Stimulated activated memory B cell treated with anti-CD40 and anti-IgM and Interleukin-4, amounts not matched to agents 10 μg/mL and 1 μg/mL and 100 μg/mL, for 72 hours (primary cell): Measurements from ENCODE around the gene TAX1BP3.

Experiments
- ATAC-seq: fragments of 150-1000 bp; cut with Tn5 transposase; 2 replicates; pipeline ENCODE4 v1.10.0; 2021
- H3K27ac Mint-ChIP-seq: one replicate; pipeline ENCODE4 v1.8.0; 2022; ENCODE audit warnings: mild to moderate bottlenecking, mixed read lengths
- H3K27me3 Mint-ChIP-seq: one replicate; pipeline ENCODE4 v1.8.0; 2022; ENCODE audit warnings: mixed read lengths
- H3K36me3 Mint-ChIP-seq: one replicate; pipeline ENCODE4 v1.8.0; 2022; ENCODE audit warnings: mixed read lengths
- H3K4me1 Mint-ChIP-seq: one replicate; pipeline ENCODE4 v1.8.0; 2022; ENCODE audit warnings: mixed read lengths
- H3K4me3 Mint-ChIP-seq: one replicate; pipeline ENCODE4 v1.8.0; 2022; ENCODE audit warnings: mild to moderate bottlenecking, moderate library complexity, mixed read lengths
- H3K9me3 Mint-ChIP-seq: one replicate; pipeline ENCODE4 v1.8.0; 2022; ENCODE audit warnings: mixed read lengths

TAX1BP3 gene

GRCh38 chr17:3693141-3693540, 24.8 kb upstream of the TAX1BP3 start:
- peak overlapping the region; percentile 81 for H3K27ac Mint-ChIP-seq
- peaks cover 3% of the 10 kb centered on the region for H3K9me3 Mint-ChIP-seq
- ATAC-seq: no peak
- peak overlapping the region; percentile 65 for H3K4me3 Mint-ChIP-seq
- peaks cover 79% of the 10 kb centered on the region for H3K4me1 Mint-ChIP-seq
- H3K27me3 Mint-ChIP-seq: no peaks in the 10 kb centered on the region
- H3K36me3 Mint-ChIP-seq: peaks cover 37% of the 10 kb centered on the region

GRCh38 chr17:3692346-3692745, 24.0 kb upstream of the TAX1BP3 start:
- ATAC-seq: no peak
- peaks cover 38% of the 10 kb centered on the region for H3K36me3 Mint-ChIP-seq
- H3K4me1 Mint-ChIP-seq: peaks cover 77% of the 10 kb centered on the region
- H3K27me3 Mint-ChIP-seq: no peaks in the 10 kb centered on the region
- H3K4me3 Mint-ChIP-seq: peak overlapping the region; percentile 65
- H3K27ac Mint-ChIP-seq: peak overlapping the region; percentile 81
- no peaks in the 10 kb centered on the region for H3K9me3 Mint-ChIP-seq

- Mint-ChIP-seq H3K9me3 (no peaks in the 10 kb centered on the region), H3K27ac (peak overlapping the region; percentile 81), H3K4me1 (peaks cover 71% of the 10 kb centered on the region), H3K4me3 (peak overlapping the region; percentile 58), H3K36me3 (peaks cover 38% of the 10 kb centered on the region), H3K27me3 (no peaks in the 10 kb centered on the region)
- ATAC-seq: no peak
These were observed 23.3 kb upstream of the TAX1BP3 start for GRCh38 chr17:3691617-3692067.

GRCh38 chr17:3690094-3690715, 21.8 kb upstream of the TAX1BP3 start:
- Mint-ChIP-seq H3K9me3 (no peaks in the 10 kb centered on the region), H3K4me3 (peak overlapping the region; percentile 58), H3K4me1 (peaks cover 72% of the 10 kb centered on the region), H3K27me3 (no peaks in the 10 kb centered on the region), H3K27ac (peak overlapping the region; percentile 81), H3K36me3 (peaks cover 40% of the 10 kb centered on the region)
- no peak for ATAC-seq

- peak overlapping the region; percentile 40 for H3K4me3 Mint-ChIP-seq
- H3K27ac Mint-ChIP-seq: peak overlapping the region; percentile 81
- H3K27me3 Mint-ChIP-seq: no peaks in the 10 kb centered on the region
- H3K4me1 Mint-ChIP-seq: peaks cover 72% of the 10 kb centered on the region
- ATAC-seq: no peak
- H3K36me3 Mint-ChIP-seq: peaks cover 40% of the 10 kb centered on the region
- no peaks in the 10 kb centered on the region for H3K9me3 Mint-ChIP-seq
These were observed 21.1 kb upstream of the TAX1BP3 start for GRCh38 chr17:3689262-3690093.

- Mint-ChIP-seq H3K27me3 (no peaks in the 10 kb centered on the region), H3K9me3 (no peaks in the 10 kb centered on the region), H3K4me1 (peaks cover 71% of the 10 kb centered on the region), H3K27ac (peak overlapping the region; percentile 81), H3K36me3 (peaks cover 38% of the 10 kb centered on the region), H3K4me3 (peak overlapping the region; percentile 71)
- ATAC-seq: peak; percentile 78
These were observed 20.5 kb upstream of the TAX1BP3 start for GRCh38 chr17:3688852-3689261.

GRCh38 chr17:3688027-3688553, 19.7 kb upstream of the TAX1BP3 start:
- Mint-ChIP-seq H3K27me3 (no peaks in the 10 kb centered on the region), H3K4me1 (peaks cover 71% of the 10 kb centered on the region), H3K27ac (peak overlapping the region; percentile 81), H3K4me3 (peak overlapping the region; percentile 71), H3K9me3 (no peaks in the 10 kb centered on the region), H3K36me3 (peaks cover 38% of the 10 kb centered on the region)
- ATAC-seq: peak; percentile 46

- ATAC-seq: peak; percentile 2
- Mint-ChIP-seq H3K36me3 (peaks cover 35% of the 10 kb centered on the region), H3K27ac (no peak overlapping the region)
These were observed 16.8 kb upstream of the TAX1BP3 start for GRCh38 chr17:3685174-3685573.

GRCh38 chr17:3683054-3683511, 14.7 kb upstream of the TAX1BP3 start:
- no peaks in the 10 kb centered on the region for H3K9me3 Mint-ChIP-seq
- H3K36me3 Mint-ChIP-seq: peaks cover 25% of the 10 kb centered on the region
- H3K27ac Mint-ChIP-seq: peak overlapping the region; percentile 38
- H3K4me1 Mint-ChIP-seq: peaks cover 48% of the 10 kb centered on the region
- ATAC-seq: peak; percentile 81
- H3K4me3 Mint-ChIP-seq: peak overlapping the region; percentile 6
- H3K27me3 Mint-ChIP-seq: no peaks in the 10 kb centered on the region

More at GRCh38 chr17:3685174-3685573, 16.8 kb upstream of the TAX1BP3 start:
- peak overlapping the region; percentile 21 for H3K4me3 Mint-ChIP-seq
- H3K27me3 Mint-ChIP-seq: no peaks in the 10 kb centered on the region
- no peaks in the 10 kb centered on the region for H3K9me3 Mint-ChIP-seq
- H3K4me1 Mint-ChIP-seq: peaks cover 63% of the 10 kb centered on the region

- Mint-ChIP-seq H3K36me3 (peaks cover 33% of the 10 kb centered on the region), H3K9me3 (no peaks in the 10 kb centered on the region), H3K4me1 (peaks cover 45% of the 10 kb centered on the region), H3K27me3 (no peaks in the 10 kb centered on the region), H3K27ac (peak overlapping the region; percentile 38), H3K4me3 (no peak overlapping the region)
- ATAC-seq: no peak
These were observed 13.7 kb upstream of the TAX1BP3 start for GRCh38 chr17:3682033-3682432.

GRCh38 chr17:3681565-3681964, 13.2 kb upstream of the TAX1BP3 start:
- Mint-ChIP-seq H3K27ac (peak overlapping the region; percentile 38), H3K36me3 (peaks cover 33% of the 10 kb centered on the region), H3K9me3 (no peaks in the 10 kb centered on the region), H3K4me3 (peak overlapping the region; percentile 7), H3K27me3 (no peaks in the 10 kb centered on the region), H3K4me1 (peaks cover 45% of the 10 kb centered on the region)
- ATAC-seq: no peak

- no peak for ATAC-seq
- no peaks in the 10 kb centered on the region for H3K27me3 Mint-ChIP-seq
- no peaks in the 10 kb centered on the region for H3K9me3 Mint-ChIP-seq
- no peak overlapping the region for H3K4me3 Mint-ChIP-seq
- H3K27ac Mint-ChIP-seq: no peak overlapping the region
- peaks cover 34% of the 10 kb centered on the region for H3K36me3 Mint-ChIP-seq
- H3K4me1 Mint-ChIP-seq: peaks cover 46% of the 10 kb centered on the region
These were observed 12.7 kb upstream of the TAX1BP3 start for GRCh38 chr17:3681057-3681456.

GRCh38 chr17:3679531-3680126, 11.3 kb upstream of the TAX1BP3 start:
- Mint-ChIP-seq H3K4me1 (peaks cover 42% of the 10 kb centered on the region), H3K9me3 (no peaks in the 10 kb centered on the region), H3K4me3 (no peak overlapping the region), H3K36me3 (peaks cover 33% of the 10 kb centered on the region), H3K27ac (peak overlapping the region; percentile 70), H3K27me3 (no peaks in the 10 kb centered on the region)
- no peak for ATAC-seq

GRCh38 chr17:3678821-3679530, 10.6 kb upstream of the TAX1BP3 start:
- Mint-ChIP-seq H3K9me3 (no peaks in the 10 kb centered on the region), H3K4me1 (peaks cover 38% of the 10 kb centered on the region), H3K27ac (no peak overlapping the region), H3K36me3 (peaks cover 33% of the 10 kb centered on the region), H3K27me3 (no peaks in the 10 kb centered on the region), H3K4me3 (no peak overlapping the region)
- ATAC-seq: no peak
